NCI-H446 treated with DMSO at 0.1 percent for 48 hours (cell line): ENCODE results near the gene DMBT1.

Source experiments
- DNase-seq: peaks from one replicate; lab custom pipeline; 2025; lab: John Stamatoyannopoulos, UW

DMBT1 gene

DNA sequence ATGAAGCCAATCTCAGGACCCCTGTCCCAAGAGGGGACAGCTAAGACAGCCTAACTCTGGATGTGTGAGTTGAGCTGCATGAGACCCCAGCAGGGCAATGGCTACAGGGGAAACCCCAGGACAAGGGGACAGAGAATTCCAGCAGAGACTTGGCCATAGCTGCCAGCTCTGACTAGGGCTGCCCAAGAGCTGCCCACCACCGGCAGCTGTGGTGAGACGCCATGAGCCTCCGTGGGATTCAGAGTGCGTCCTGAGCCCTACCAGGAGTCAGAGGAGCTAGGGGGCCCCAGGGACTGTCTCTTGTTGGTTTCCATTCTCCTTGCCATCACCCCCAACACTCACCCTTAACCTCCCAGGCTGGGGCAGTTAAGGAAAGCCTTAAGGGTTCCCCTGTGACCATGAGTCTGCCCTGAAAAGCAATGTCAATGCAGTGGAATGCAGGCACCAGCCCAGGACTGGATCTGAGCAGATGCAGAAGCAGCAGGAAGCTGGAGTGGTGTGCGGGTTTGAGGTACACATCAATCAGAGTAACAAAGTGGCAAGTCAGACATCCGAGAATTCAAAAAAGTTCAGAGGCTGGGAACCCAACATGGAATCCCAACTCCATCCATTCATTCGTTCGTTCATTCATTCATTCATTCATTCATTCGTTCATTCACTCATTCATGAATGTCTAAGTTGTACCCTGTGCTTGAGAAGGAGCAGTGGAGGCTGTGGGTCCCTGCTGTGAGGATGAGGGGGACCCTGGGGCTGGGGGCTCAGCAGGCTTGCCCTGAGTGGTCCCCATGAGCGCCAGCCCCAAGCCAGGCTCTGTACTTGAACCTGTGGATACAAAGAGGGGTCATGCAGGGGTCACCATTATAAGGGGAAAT is 86.2 kb downstream of the DMBT1 start:
- DNase-seq: no peak

DNA sequence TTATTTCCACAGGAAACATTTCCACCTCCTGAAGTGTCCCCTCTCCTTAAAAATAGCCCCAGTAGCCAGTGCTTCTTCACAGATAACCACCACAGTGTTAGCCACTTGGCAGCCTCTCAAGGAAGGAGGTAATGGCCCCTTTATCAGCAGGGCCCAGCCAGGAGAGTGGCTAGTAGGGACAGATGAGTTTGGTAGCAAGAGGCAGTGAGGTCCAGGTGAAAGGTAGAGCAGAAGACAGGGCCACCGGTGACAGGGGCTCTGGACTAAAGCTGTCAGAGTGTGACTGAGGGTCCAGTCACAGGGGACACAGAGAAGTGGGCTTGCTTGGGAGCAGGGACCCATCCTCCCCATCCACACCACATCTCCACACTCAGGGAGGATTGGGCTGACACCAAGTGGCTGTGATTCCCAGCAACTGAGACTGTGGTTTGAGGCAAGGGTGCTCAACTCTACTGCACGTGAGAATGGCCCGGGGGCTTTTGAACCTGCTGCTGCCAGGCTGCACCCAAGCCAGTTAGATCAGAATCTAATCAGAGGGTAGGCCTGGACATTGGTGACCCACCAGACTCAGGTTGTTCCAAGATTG is 86.9 kb downstream of the DMBT1 start:
- DNase-seq: no peak

DNA sequence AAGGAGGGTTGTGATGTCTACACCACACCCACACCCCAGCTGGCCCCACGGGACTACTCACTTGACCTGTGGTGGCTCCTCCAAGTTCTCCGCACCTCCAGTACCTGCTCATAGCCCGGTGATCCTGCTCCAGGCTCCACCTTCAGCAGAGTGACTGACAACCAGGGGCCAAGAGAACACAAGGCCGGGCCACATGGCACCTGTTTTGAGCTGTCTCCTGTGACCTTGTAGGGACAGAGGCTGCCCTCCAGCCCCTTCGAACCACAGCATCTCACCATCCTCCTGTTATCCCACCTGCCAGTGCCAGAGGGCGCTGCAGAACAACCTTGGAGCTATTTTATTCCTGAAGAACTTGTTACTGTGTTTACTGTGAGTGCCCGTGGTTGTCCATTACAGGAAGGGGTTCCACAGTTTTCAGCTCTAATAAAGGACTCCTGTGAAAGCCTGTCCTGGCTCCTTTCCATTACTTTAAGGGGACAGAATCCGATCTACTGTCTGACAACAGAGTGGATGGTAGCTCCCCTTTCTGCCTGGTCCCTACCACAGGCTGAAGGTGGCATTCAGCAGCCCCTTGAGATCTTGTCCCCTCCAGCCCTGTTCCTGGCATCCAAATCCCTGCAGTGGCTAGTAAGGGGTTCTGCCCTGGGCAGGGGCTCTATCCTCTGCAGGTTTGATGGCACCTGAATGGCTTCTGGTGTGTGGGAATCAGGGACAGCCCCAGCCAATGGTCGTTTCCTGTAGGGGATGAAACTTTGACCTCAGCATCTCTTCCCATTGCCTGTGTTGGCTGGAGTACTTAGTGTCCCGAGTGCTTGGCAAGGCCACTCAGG is 88.3 kb downstream of the DMBT1 start:
- no peak for DNase-seq

DNA sequence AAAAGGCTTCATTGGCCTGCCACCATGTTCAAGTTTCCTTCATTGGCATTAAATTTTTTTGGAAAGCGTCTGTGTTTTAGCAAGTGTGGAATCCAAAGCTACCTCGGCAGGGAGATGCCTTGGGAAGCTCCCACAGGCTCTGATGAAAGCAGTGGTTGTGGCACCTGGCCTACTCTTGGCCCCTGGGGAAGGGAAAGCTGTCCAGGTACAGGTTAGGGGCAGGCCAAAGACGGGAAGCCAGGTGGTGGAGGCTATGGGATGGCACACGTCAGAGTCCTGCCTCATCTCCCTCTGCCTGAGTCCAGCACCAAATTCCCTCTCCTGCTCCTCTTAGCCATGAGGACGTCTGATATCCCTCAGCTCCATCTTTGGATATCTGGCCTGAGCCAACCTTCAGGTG is 89.3 kb downstream of the DMBT1 start:
- no peak for DNase-seq

DNA sequence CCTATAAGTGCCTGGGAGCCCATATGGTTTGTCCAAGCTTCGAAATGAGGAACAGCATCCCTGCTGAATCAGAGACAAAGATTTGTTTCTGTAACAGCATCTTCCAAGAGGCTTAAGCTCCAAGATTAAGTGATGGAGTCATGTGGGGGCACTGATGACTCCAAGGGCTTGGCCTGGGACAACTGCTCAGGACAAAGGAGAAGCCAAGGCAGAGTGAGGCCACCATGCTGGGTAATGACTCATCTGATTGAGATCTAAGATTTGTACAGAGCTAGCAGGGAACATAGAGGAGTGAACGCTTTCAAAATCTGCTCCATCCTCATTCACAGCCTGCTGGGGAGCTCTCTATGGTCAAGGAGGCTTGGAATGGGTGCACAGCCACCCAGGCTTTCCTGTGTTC is 89.8 kb downstream of the DMBT1 start:
- DNase-seq: no peak

DNA sequence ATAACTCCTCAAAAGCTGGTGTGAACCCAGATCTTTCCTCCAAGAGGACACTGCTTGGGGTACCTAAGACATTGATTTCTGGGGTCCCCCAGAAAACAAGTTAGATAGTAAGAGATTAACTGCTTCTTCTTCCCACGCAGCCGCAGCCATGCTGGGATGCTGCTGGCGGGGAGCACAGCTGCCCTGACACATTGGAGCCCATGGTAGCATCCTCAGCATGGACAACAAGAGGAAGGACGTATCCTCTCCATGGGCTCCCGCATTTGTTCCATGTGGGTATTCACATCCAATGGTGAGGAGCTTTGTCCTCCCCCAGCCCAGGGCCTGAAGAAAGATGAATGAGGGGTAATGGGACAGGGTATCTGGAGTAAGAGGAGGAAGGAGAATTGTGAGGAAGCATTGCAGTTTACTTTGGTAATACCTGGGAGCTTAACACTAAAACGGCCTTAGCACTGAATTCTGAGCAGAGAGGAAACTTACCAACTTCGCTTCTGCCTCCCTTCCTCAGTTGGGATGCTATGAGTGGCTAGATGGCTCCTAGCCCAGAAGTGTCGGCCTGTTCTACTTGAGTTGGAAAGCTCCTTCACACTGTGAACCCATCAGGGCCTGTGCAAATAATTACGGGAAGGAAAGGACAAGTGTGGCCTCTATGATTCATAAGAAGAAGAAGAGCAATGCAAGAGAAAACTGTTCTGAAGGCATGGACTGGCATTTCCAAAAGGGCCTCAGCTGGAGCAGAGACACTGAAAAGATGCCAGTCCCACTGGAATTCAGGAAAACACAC is 95.2 kb downstream of the DMBT1 start:
- DNase-seq: no peak

DNA sequence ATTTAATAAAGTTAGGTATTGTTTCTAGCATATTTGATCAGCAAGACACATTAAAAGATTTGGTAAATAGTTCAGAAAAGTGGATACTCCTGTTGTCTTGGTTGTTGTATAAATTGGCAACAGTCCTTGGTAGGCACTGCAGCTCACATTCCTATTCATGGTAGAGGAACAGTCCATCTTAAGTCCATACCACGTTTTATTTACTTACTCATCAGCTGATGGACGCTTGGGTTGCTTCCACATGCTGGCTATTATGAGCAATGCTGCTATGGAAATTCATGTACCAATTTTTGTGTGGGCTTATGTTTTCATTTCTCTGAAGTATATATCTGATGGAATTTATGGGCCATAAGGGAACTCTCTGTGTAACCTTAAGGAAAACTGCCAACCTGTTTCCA is 95.8 kb downstream of the DMBT1 start:
- no peak for DNase-seq

DNA sequence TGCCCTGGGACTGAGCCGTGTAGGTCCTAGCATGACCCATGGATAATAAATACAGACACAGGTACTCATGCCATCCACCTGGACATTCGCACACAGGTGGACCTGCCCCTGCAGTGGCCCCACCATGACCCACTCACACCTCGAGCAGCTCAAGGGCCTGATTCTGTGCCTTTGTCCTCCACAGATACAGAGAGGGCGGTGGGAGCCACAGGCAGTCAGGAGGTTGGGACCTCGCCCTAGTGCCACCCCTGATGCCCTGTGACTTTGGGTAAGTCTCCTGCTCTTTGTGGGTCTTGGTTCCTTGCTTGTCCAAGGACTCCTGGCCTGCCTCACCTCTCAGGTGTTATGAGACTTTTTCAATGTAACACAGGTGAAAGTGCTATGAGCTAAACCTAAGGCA is 96.2 kb downstream of the DMBT1 start:
- DNase-seq: no peak

DNA sequence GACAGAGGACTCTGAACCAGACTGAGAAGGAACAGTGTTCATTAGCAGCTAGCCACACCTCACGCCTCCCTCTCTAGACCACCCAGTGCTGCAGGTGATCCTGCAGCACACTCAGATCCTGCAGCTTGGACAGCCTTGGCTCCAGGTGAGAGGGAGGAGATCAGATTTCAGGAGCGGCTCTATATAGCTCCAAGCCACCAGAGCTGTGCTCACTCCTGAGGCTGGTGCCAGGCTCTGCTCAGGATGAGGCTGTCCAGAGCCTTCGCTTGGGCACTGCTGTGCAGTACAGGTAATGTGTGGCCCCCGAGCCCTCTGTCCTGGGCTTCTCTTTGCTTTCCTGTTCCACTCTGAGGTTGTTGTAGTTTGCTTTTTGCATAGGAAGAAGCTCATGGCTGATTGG is 96.7 kb downstream of the DMBT1 start:
- DNase-seq: no peak

DNA sequence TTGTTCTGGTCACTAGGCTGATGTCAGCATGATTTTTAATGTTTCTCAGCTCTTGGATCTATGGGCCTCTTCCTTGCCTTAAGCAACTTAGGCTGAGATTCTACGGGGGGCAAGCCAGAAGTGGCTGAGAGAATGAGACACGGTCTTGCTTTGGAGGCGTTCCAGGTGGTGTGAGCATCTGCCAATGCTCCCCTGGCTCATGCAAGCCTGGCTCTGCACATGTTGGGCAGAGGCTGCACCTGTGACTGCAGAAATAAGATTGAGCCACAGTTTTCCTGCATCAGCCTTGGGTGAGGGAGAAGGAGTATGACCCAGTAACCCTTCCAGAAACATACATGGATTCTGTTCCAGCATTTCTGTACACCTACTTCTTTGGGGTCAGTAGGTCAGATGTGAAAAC is 97.2 kb downstream of the DMBT1 start:
- no peak for DNase-seq

DNA sequence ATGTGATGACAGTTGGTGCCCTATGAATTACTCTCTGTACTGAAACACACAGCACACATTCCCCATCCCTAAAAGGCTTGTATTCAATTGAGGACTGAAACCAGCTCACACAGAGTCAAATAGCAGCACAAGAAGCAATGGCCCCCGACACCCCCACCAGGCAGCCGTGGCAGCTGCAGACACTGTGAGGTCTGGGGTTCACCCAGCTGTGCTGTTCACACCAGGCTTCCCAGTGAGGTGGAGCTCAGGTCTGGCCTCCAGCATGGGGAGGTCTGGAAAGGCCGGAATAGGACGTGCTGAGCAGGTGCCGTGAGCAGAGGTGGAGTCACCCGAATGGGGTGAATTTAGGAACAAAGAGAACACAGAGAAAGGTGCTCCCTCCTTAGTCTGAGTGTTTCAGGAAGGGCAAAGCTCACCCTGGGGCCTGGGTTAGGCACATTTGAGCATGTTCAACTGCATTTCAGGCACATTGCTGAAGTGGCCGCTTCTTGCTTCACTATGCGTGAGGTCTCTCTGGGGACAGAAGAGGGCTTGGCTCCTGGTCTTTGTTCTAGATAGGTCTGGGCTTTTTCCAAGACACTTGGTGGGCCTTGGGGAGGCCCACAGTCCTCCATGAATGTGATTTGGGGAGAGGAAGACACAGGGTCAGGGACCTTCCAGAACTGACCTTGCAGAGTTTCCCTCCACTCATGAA is 97.9 kb downstream of the DMBT1 start:
- no peak for DNase-seq

DNA sequence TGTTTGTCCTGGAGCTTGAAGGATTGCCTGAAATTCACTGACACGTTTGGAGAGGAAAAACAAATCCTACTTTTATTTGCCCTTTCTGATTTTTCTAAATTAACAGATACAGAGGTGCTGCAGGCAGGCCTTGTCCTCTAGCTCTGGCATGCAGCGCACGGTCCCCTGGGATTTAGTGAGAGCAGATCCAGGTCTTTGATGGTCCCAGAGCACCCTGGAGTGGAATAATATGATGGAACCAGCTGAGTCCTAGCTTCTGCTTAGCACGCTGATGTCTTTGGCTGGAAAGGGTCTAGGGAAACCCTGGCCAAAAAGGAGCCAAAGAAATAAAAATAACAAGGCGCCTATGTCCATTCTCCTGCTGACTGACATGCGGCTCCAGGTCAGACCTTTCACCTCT is 98.6 kb downstream of the DMBT1 start:
- no peak for DNase-seq

DNA sequence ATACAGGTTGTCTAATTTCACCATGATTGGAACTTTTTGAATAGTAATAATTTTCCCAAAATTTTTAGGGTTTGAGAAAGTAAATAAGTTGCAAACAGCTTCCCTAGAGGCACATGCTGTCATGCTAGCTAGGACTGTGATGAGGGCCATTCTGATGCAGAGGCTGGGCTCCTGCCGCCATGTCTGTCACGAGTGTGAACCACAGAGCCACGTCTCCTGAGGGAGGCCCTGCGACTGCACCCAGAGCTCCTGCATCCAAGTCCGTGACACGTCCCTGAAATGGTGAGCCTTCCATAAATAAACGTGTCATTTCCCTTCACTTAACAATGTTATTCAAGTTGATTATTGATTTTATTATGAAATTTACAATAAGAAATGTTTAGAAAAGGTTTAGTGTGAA is 99.1 kb downstream of the DMBT1 start:
- DNase-seq: no peak

DNA sequence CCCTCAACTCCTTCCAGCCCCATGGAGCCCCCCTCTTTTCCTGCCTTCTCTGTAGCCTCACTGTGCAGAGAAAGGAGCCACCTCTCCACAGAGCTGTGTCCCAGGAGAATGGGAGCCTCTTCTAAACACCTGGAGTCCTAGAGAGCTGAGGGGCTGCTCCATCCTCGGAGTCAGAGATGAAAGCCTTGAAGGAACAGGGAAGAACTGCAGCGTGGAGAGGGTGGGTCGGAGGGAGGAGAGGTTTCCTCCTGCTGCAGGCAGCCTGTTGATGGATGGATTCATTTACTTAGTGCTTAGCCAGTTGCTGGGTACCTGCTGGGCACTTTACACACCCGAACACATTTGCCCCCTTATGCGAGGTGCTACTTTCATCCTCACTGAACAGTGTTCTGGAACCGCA is 100.1 kb downstream of the DMBT1 start:
- no peak for DNase-seq

DNA sequence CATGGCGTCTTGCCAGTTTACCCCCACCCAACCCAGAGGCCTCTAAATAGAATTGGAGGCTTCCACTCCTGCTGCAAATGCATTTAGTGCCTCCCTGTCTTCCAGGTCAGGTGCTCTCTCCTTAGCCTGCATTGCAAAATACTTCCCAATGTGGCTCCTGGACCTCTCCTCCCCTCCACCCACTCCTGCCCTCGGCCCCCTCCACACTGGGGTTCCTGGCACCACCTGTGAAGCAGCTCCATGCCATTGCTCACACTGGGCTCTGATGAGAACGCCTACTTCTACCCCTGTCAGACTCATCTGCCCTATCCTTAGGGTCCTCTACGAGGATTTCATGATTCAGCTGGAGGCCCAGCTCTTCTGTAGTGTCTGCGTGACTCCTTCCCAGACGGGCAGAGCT is 101.7 kb downstream of the DMBT1 start:
- DNase-seq: no peak

DNA sequence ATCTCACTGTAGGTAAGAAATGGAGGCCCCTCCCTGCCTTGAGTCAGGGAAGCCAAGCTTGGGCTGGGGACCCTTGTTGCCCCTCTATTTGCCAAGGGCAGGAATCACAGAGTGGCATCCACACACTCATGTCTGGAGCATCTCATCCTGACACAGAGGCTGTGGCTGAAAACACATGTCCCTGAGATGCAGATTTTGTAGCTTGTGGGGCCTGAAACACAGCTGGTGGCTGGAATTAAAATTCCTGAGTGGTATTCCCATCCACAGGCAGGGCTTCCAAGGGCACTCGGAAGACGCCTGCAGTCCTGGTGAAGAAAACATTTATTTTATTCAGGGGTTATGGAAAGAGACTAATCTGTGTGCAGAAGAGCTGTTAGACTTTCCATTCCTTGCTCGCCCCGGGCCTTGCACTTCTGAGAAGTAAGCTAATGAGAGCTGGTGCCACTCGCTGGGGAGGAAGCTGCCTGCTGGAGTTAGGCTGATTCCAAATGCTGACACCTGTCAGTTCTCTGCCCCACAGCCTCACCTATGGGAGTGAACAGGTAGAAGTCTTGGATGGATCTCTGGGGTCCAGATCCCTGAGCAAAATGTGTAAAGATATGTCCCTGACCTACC is 103.1 kb downstream of the DMBT1 start:
- DNase-seq: no peak

DNA sequence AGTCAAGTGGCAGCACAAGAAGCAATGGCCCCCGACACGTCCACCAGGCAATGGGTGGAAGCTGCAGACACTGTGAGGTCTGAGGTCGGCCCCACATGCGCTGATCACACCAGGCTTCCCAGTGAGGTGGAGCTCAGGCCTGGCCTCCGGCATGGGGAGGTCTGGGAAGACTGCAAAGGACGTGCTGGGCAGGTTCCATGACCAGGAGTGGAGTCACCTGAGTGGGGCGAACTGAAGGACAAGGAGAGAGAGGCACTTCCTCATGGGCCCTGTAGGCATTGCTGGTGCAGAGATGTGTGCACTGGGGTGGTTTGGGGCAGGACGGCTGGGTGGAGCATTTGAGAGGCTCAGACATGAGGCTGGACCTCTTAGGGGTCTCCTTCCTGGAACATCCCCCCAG is 103.9 kb downstream of the DMBT1 start:
- DNase-seq: no peak

DNA sequence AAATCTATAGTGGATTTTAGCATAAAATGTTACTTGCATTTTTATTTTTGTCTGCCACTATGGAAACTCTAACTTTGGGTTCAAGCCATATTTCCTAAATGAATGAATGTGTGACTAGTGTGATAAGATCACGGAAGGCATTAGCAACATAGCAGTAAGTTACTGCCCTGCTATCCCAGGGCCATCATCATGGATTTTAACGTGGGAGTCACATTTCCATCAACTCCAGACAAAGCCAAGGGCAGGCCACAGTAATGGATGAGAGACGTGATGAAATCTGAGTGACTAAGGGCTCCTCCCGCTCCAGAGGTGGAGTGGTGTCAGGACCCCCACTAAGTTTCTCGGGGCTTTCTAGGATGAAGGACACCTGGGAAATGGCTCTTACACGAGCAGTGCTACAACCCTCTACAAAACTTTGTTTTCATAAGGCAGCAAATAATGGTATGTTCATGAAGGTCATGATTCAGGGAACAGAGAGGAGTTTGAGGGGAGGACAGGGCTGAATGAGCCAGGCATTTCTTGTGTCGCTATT is 104.8 kb downstream of the DMBT1 start:
- DNase-seq: no peak

DNA sequence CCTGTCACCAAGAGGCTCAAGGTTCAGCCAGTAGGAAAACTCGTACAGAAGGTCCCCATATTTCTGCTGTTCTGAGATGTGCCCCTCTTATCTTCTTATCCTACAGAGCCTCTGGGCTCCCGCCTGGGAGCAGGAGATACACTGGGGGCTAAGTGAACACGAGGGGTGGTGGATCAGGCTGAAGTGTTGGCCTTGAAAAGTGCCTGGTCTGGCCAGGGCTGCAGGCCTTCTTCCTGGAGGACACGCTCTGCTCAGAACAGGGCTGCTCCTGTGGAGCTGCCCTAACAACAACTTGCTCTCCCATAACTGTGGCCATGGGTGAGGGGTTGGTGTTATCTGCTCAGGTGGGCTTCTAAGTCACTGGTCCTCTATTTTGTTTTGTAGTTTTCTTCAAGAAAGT is 105.4 kb downstream of the DMBT1 start:
- DNase-seq: no peak

DNA sequence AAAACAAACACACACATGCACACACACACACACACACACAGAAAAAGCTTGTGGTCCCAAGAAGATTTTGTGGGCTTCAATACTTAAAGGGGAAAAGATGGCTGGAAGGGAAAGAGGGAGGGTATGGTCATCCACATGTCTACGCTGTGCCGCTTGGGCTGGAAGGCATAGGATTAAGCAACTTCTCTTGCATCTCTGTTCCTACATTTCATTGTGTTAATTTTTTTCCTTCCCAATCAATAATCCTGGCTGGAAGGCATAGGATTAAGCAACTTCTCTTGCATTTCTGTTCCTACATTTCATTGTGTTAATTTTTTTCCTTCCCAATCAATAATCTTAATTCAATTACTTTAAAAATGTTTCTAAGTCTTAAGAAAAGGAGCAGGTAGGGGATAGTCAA is 108.5 kb downstream of the DMBT1 start:
- no peak for DNase-seq

DNA sequence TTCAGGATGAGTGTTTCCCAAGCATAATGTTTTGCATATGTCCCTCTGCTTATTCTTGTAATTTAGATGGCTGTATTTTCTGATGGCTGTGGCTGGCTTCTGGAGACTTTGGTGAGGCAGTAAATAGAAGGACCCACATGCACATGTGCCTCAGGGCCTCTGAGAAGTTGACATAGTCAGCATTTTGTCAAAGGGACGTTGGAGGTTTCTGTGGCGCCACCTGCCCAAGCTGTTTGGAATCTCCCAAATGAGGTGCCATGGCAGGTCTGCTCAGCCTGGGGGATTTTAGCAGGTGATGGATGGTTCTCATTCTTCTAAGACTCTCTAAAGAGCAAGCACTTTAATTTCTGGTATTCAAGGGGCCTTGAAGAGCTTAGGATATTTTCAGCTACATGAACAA is 109.3 kb downstream of the DMBT1 start:
- no peak for DNase-seq
